ENCODE data around the gene LDLR.
"Not testable (repeated sequence)": the region's sequence is repeated elsewhere in the genome, so short reads cannot be mapped to it uniquely, and the experiment has no call there.

LDLR gene

GRCh38 chr19:11166281-11167142, 77.2 kb downstream of the LDLR start:
- H3K9me3 ChIP-seq (ENCODE audit: low read length): no peaks in the 10 kb centered on the region
- H3K36me3 ChIP-seq (ENCODE audit: insufficient read depth, low read length): peaks cover 11% of the 10 kb centered on the region
- no peak overlapping the region for H2AFZ ChIP-seq (ENCODE audit: low read depth, low read length)
- H3K4me3 ChIP-seq (ENCODE audit: low read length): no peak overlapping the region
- H3K4me1 ChIP-seq (ENCODE audit: insufficient read depth, low read length): no peaks in the 10 kb centered on the region
- H3K27me3 ChIP-seq (ENCODE audit: insufficient read depth, low read length): no peaks in the 10 kb centered on the region

- H3K9me3 ChIP-seq (ENCODE audit: low read length): no peaks in the 10 kb centered on the region
- H3K27me3 ChIP-seq (ENCODE audit: insufficient read depth, low read length): no peaks in the 10 kb centered on the region
- H3K36me3 ChIP-seq (ENCODE audit: insufficient read depth, low read length): peaks cover 21% of the 10 kb centered on the region
- no peak overlapping the region for H2AFZ ChIP-seq (ENCODE audit: low read depth, low read length)
- no peaks in the 10 kb centered on the region for H3K4me1 ChIP-seq (ENCODE audit: insufficient read depth, low read length)
- H3K4me3 ChIP-seq (ENCODE audit: low read length): no peak overlapping the region
Observed at GRCh38 chr19:11168568-11168967, 79.3 kb downstream of the LDLR start.

- no peaks in the 10 kb centered on the region for H3K9me3 ChIP-seq (ENCODE audit: low read length)
- no peaks in the 10 kb centered on the region for H3K4me1 ChIP-seq (ENCODE audit: insufficient read depth, low read length)
- no peak overlapping the region for H2AFZ ChIP-seq (ENCODE audit: low read depth, low read length)
- no peak overlapping the region for H3K4me3 ChIP-seq (ENCODE audit: low read length)
- H3K27me3 ChIP-seq (ENCODE audit: insufficient read depth, low read length): no peaks in the 10 kb centered on the region
- H3K36me3 ChIP-seq (ENCODE audit: insufficient read depth, low read length): peaks cover 33% of the 10 kb centered on the region
Observed at GRCh38 chr19:11169896-11170678, 80.8 kb downstream of the LDLR start.

GRCh38 chr19:11171144-11171543, 81.9 kb downstream of the LDLR start:
- no peak overlapping the region for H2AFZ ChIP-seq (ENCODE audit: low read depth, low read length)
- no peaks in the 10 kb centered on the region for H3K27me3 ChIP-seq (ENCODE audit: insufficient read depth, low read length)
- no peaks in the 10 kb centered on the region for H3K4me1 ChIP-seq (ENCODE audit: insufficient read depth, low read length)
- peaks cover 33% of the 10 kb centered on the region for H3K36me3 ChIP-seq (ENCODE audit: insufficient read depth, low read length)
- H3K9me3 ChIP-seq (ENCODE audit: low read length): no peaks in the 10 kb centered on the region
- no peak overlapping the region for H3K4me3 ChIP-seq (ENCODE audit: low read length)

- Histone ChIP-seq H3K4me3 (ENCODE audit: low read length) (no peak overlapping the region), H3K9me3 (ENCODE audit: low read length) (no peaks in the 10 kb centered on the region), H2AFZ (ENCODE audit: low read depth, low read length) (no peak overlapping the region), H3K4me1 (ENCODE audit: insufficient read depth, low read length) (no peaks in the 10 kb centered on the region), H3K36me3 (ENCODE audit: insufficient read depth, low read length) (peaks cover 37% of the 10 kb centered on the region), H3K27me3 (ENCODE audit: insufficient read depth, low read length) (no peaks in the 10 kb centered on the region)
Observed at GRCh38 chr19:11172576-11172975, 83.3 kb downstream of the LDLR start.

- no peaks in the 10 kb centered on the region for H3K4me1 ChIP-seq (ENCODE audit: insufficient read depth, low read length)
- H3K36me3 ChIP-seq (ENCODE audit: insufficient read depth, low read length): peaks cover 42% of the 10 kb centered on the region
- H3K4me3 ChIP-seq (ENCODE audit: low read length): no peak overlapping the region
- no peak overlapping the region for H2AFZ ChIP-seq (ENCODE audit: low read depth, low read length)
- no peaks in the 10 kb centered on the region for H3K9me3 ChIP-seq (ENCODE audit: low read length)
- H3K27me3 ChIP-seq (ENCODE audit: insufficient read depth, low read length): no peaks in the 10 kb centered on the region
Observed at GRCh38 chr19:11173516-11174155, 84.4 kb downstream of the LDLR start.

GRCh38 chr19:11174336-11174735, 85.1 kb downstream of the LDLR start:
- no peak overlapping the region for H3K4me3 ChIP-seq (ENCODE audit: low read length)
- H3K9me3 ChIP-seq (ENCODE audit: low read length): no peaks in the 10 kb centered on the region
- H3K4me1 ChIP-seq (ENCODE audit: insufficient read depth, low read length): no peaks in the 10 kb centered on the region
- H3K36me3 ChIP-seq (ENCODE audit: insufficient read depth, low read length): peaks cover 42% of the 10 kb centered on the region
- no peaks in the 10 kb centered on the region for H3K27me3 ChIP-seq (ENCODE audit: insufficient read depth, low read length)
- H2AFZ ChIP-seq (ENCODE audit: low read depth, low read length): no peak overlapping the region

- Histone ChIP-seq H3K36me3 (ENCODE audit: insufficient read depth, low read length) (peaks cover 34% of the 10 kb centered on the region), H3K9me3 (ENCODE audit: low read length) (no peaks in the 10 kb centered on the region), H3K4me3 (ENCODE audit: low read length) (no peak overlapping the region), H2AFZ (ENCODE audit: low read depth, low read length) (no peak overlapping the region), H3K4me1 (ENCODE audit: insufficient read depth, low read length) (no peaks in the 10 kb centered on the region), H3K27me3 (ENCODE audit: insufficient read depth, low read length) (no peaks in the 10 kb centered on the region)
Observed at GRCh38 chr19:11175920-11176319, 86.7 kb downstream of the LDLR start.

- Histone ChIP-seq H3K4me3 (ENCODE audit: low read length) (no peak overlapping the region), H3K9me3 (ENCODE audit: low read length) (no peaks in the 10 kb centered on the region), H3K4me1 (ENCODE audit: insufficient read depth, low read length) (no peaks in the 10 kb centered on the region), H3K27me3 (ENCODE audit: insufficient read depth, low read length) (no peaks in the 10 kb centered on the region), H3K36me3 (ENCODE audit: insufficient read depth, low read length) (peaks cover 34% of the 10 kb centered on the region), H2AFZ (ENCODE audit: low read depth, low read length) (no peak overlapping the region)
Observed at GRCh38 chr19:11176466-11177193, 87.4 kb downstream of the LDLR start.

- peaks cover 30% of the 10 kb centered on the region for H3K36me3 ChIP-seq (ENCODE audit: insufficient read depth, low read length)
- no peaks in the 10 kb centered on the region for H3K4me1 ChIP-seq (ENCODE audit: insufficient read depth, low read length)
- H3K4me3 ChIP-seq (ENCODE audit: low read length): no peak overlapping the region
- no peaks in the 10 kb centered on the region for H3K9me3 ChIP-seq (ENCODE audit: low read length)
- H2AFZ ChIP-seq (ENCODE audit: low read depth, low read length): no peak overlapping the region
- H3K27me3 ChIP-seq (ENCODE audit: insufficient read depth, low read length): no peaks in the 10 kb centered on the region
Observed at GRCh38 chr19:11177592-11177991, 88.3 kb downstream of the LDLR start.

- H2AFZ ChIP-seq (ENCODE audit: low read depth, low read length); H3K27me3 ChIP-seq (ENCODE audit: insufficient read depth, low read length); H3K4me1 ChIP-seq (ENCODE audit: insufficient read depth, low read length); H3K9me3 ChIP-seq (ENCODE audit: low read length); H3K4me3 ChIP-seq (ENCODE audit: low read length): not testable (repeated sequence)
- peaks cover 19% of the 10 kb centered on the region for H3K36me3 ChIP-seq (ENCODE audit: insufficient read depth, low read length)
Observed at GRCh38 chr19:11179145-11179465, 89.8 kb downstream of the LDLR start.

GRCh38 chr19:11179716-11180297, 90.5 kb downstream of the LDLR start:
- H3K4me1 ChIP-seq (ENCODE audit: insufficient read depth, low read length): no peaks in the 10 kb centered on the region
- H3K36me3 ChIP-seq (ENCODE audit: insufficient read depth, low read length): peaks cover 14% of the 10 kb centered on the region
- H3K4me3 ChIP-seq (ENCODE audit: low read length): no peak overlapping the region
- no peaks in the 10 kb centered on the region for H3K27me3 ChIP-seq (ENCODE audit: insufficient read depth, low read length)
- H3K9me3 ChIP-seq (ENCODE audit: low read length): peaks cover 4% of the 10 kb centered on the region
- H2AFZ ChIP-seq (ENCODE audit: low read depth, low read length): no peak overlapping the region
